Stimulated activated CD8-positive, alpha-beta memory T cell treated with anti-CD3 and anti-CD28 coated beads, Interleukin-12 subunit alpha, Interleukin-12 subunit beta, amount 100 ng/mL, for 24 hours (primary cell): Measurements from ENCODE around the gene CCNYL1.
"Not testable (repeated sequence)": the region's sequence is repeated elsewhere in the genome, so short reads cannot be mapped to it uniquely, and the experiment has no call there.

ENCODE experiments used
- DNase-seq: peaks from one replicate; pipeline ENCODE4 v3.0.0-alpha.2; 2020; ENCODE audit errors: extremely low read depth

Gene CCNYL1

GRCh38 chr2:207697411-207697810 lies 14.0 kb upstream of the CCNYL1 start:
- DNase-seq = no peak

GRCh38 chr2:207698301-207698700 lies 13.1 kb upstream of the CCNYL1 start:
- no peak for DNase-seq

GRCh38 chr2:207704078-207704477 lies 7.4 kb upstream of the CCNYL1 start:
- no peak for DNase-seq

GRCh38 chr2:207704671-207705070 lies 6.8 kb upstream of the CCNYL1 start:
- DNase-seq = no peak

GRCh38 chr2:207706936-207707860 lies 4.2 kb upstream of the CCNYL1 start:
- DNase-seq = no peak

- peak; percentile 7 for DNase-seq
Measured at GRCh38 chr2:207711750-207712530, 500 bp downstream of the CCNYL1 start.

GRCh38 chr2:207716056-207716455 lies 4.6 kb downstream of the CCNYL1 start:
- DNase-seq = no peak

- no peak for DNase-seq
Measured at GRCh38 chr2:207718521-207718920, 7.1 kb downstream of the CCNYL1 start.

- DNase-seq = no peak
Measured at GRCh38 chr2:207719008-207719407, 7.6 kb downstream of the CCNYL1 start.

GRCh38 chr2:207719655-207720054 lies 8.2 kb downstream of the CCNYL1 start:
- not testable (repeated sequence) for DNase-seq

GRCh38 chr2:207720517-207721187 lies 9.2 kb downstream of the CCNYL1 start:
- no peak for DNase-seq

GRCh38 chr2:207722773-207723424 lies 11.5 kb downstream of the CCNYL1 start:
- DNase-seq = no peak

- not testable (repeated sequence) for DNase-seq
Measured at GRCh38 chr2:207723425-207723787, 12.0 kb downstream of the CCNYL1 start.

- no peak for DNase-seq
Measured at GRCh38 chr2:207724113-207724512, 12.7 kb downstream of the CCNYL1 start.

- DNase-seq = no peak
Measured at GRCh38 chr2:207725873-207726578, 14.6 kb downstream of the CCNYL1 start.

- no peak for DNase-seq
Measured at GRCh38 chr2:207727261-207727660, 15.8 kb downstream of the CCNYL1 start.

- no peak for DNase-seq
Measured at GRCh38 chr2:207729465-207729998, 18.1 kb downstream of the CCNYL1 start.

- no peak for DNase-seq
Measured at GRCh38 chr2:207731138-207731537, 19.7 kb downstream of the CCNYL1 start.

- no peak for DNase-seq
Measured at GRCh38 chr2:207733597-207734240, 22.3 kb downstream of the CCNYL1 start.

GRCh38 chr2:207734264-207734635 lies 22.8 kb downstream of the CCNYL1 start:
- no peak for DNase-seq
